Activated naive CD8-positive, alpha-beta T cell treated with anti-CD3 and anti-CD28 coated beads, Interleukin-2, amount 50 U/mL, for 24 hours (primary cell): ENCODE results near the gene GDF3.
"Not testable (repeated sequence)": the region's sequence is repeated elsewhere in the genome, so short reads cannot be mapped to it uniquely, and the experiment has no call there.

Experiments used
- ATAC-seq: fragments of 150-1000 bp; cut with Tn5 transposase; one replicate; pipeline ENCODE4 v1.10.0; 2021
- DNase-seq: peaks from one replicate; pipeline ENCODE4 v3.0.0; 2021
- H3K27ac Mint-ChIP-seq: one replicate; pipeline ENCODE4 v1.8.0; 2021; ENCODE audit warnings: mild to moderate bottlenecking, mixed read lengths
- H3K27me3 Mint-ChIP-seq: one replicate; pipeline ENCODE4 v1.8.0; 2021; ENCODE audit warnings: mixed read lengths
- H3K36me3 Mint-ChIP-seq: one replicate; pipeline ENCODE4 v1.8.0; 2021; ENCODE audit warnings: low read depth, mixed read lengths
- H3K4me1 Mint-ChIP-seq: one replicate; pipeline ENCODE4 v1.8.0; 2021; ENCODE audit warnings: mixed read lengths
- H3K4me3 Mint-ChIP-seq: one replicate; pipeline ENCODE4 v1.8.0; 2021; ENCODE audit warnings: mild to moderate bottlenecking, moderate library complexity, mixed read lengths
- H3K9me3 Mint-ChIP-seq: one replicate; pipeline ENCODE4 v1.8.0; 2021; ENCODE audit warnings: mixed read lengths

The GDF3 gene

DNA sequence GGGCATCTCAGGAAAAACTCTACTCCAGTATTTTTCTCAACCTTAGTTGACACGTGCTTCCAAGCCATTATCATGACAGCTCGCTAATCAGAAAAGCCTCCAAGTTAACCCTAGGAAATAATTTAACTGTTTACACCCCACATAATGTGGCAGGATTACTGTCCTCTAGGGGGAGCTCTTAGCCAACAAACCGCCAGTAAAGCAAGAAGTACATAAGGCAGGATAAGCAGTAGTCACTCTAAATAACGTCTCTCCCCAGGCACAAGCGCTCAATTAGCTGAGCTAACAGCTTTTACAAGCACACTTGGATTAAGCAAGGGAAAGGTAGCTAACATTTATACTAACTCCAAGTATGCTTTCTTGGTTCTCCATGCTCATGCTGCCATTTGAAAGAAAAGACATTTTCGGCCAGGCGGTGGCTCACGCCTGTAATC, 52.7 kb downstream of the GDF3 start:
- no peaks in the 10 kb centered on the region for H3K27me3 Mint-ChIP-seq
- peaks cover 28% of the 10 kb centered on the region for H3K4me1 Mint-ChIP-seq
- DNase-seq: peak; percentile 42
- no peaks in the 10 kb centered on the region for H3K36me3 Mint-ChIP-seq
- no peak for ATAC-seq
- no peaks in the 10 kb centered on the region for H3K9me3 Mint-ChIP-seq
- H3K27ac Mint-ChIP-seq: no peak overlapping the region
- H3K4me3 Mint-ChIP-seq: no peak overlapping the region

GRCh38 chr12:7642287-7642686, 53.3 kb downstream of the GDF3 start:
- H3K27ac Mint-ChIP-seq: no peak overlapping the region
- no peaks in the 10 kb centered on the region for H3K36me3 Mint-ChIP-seq
- H3K27me3 Mint-ChIP-seq: peaks cover 3% of the 10 kb centered on the region
- peaks cover 28% of the 10 kb centered on the region for H3K4me1 Mint-ChIP-seq
- no peak for ATAC-seq
- H3K4me3 Mint-ChIP-seq: no peak overlapping the region
- no peaks in the 10 kb centered on the region for H3K9me3 Mint-ChIP-seq
- DNase-seq: no peak

DNA sequence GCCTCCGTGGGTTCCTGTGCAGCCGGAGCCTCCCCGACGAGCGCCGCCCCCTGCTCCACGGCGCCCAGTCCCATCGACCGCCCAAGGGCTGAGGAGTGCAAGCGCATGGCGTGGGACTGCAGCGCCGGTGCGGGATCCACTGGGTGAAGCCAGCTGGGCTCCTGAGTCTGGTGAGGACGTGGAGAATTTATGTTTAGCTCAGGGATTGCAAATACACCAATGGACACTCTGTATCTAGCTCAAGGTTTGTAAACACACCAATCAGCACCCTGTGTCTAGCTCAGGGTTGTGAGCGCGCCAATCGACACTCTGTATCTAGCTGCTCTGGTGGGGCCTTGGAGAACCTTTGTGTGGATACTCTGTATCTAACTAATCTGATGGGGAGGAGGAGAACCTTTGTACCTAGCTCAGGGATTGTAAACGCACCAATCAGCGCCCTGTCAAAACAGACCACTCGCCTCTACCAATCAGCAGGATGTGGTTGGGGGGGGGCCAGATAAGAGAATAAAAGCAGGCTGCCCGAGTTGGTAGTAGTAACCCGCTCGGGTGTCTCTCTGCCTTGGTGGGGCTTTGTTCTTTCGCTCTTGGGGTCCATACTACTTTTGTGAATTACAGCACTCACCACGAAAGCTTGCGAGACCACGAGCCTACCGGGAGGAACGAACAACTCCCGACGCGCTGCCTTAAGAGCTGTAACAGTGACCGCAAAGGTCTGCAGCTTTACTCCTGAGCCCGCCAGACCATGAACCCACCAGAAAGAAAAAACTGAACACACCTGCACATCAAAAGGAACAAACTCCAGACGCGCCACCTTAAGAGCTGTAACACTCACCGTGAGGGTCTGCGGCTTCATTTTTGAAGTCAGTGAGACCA, 55.2 kb downstream of the GDF3 start:
- not testable (repeated sequence) for H3K36me3 Mint-ChIP-seq, H3K27me3 Mint-ChIP-seq, H3K9me3 Mint-ChIP-seq
- Mint-ChIP-seq H3K27ac (peak overlapping the region; percentile 74), H3K4me3 (peak overlapping the region; percentile 77), H3K4me1 (peaks cover 28% of the 10 kb centered on the region)
- ATAC-seq (peak; percentile 40), DNase-seq (peak; percentile 44)
